Activated CD4-positive, alpha-beta T cell treated with anti-CD3 and anti-CD28 coated beads, Interleukin-2, amount 10 ng/mL, durations not matched to agents 7 days and 5 days (primary cell): ENCODE data around the gene GRK5. TPM values are rescaled to one million over a fixed set of nuclear protein-coding genes. Genes with fewer than 3 reads are reported as not detected.

ENCODE experiments used
- CTCF ChIA-PET: fragments of 350-600 bp; sonication (Branson Sonifier 250); formaldehyde crosslinking; loops from one replicate; lab custom pipeline; 2021; ENCODE audit warnings: antibody characterized with exemption; lab: Charles Lee
- POLR2A ChIA-PET: fragments of 350-600 bp; sonication (Branson Sonifier 250); formaldehyde crosslinking; loops from one replicate; lab custom pipeline; 2021; ENCODE audit warnings: antibody characterized with exemption; lab: Charles Lee
- DNase-seq: peaks from one replicate; pipeline ENCODE4 v3.0.0-alpha.2; 2020
- H3K27ac Mint-ChIP-seq: one replicate; pipeline ENCODE4 v1.8.0; 2021; ENCODE audit warnings: mild to moderate bottlenecking, moderate library complexity, mixed read lengths
- H3K27me3 Mint-ChIP-seq: one replicate; pipeline ENCODE4 v1.8.0; 2021; ENCODE audit warnings: mixed read lengths
- H3K36me3 Mint-ChIP-seq: one replicate; pipeline ENCODE4 v1.8.0; 2021; ENCODE audit warnings: low read depth, mixed read lengths
- H3K4me1 Mint-ChIP-seq: one replicate; pipeline ENCODE4 v1.8.0; 2021; ENCODE audit warnings: mixed read lengths
- H3K4me3 Mint-ChIP-seq: one replicate; pipeline ENCODE4 v1.8.0; 2021; ENCODE audit warnings: mild to moderate bottlenecking, moderate library complexity, mixed read lengths
- H3K9me3 Mint-ChIP-seq: one replicate; pipeline ENCODE4 v1.8.0; 2021; ENCODE audit warnings: mixed read lengths
- total RNA-seq, 2 experiments: library from RNA; stranded (reverse); gene quantifications; one replicate each; pipeline ENCODE4 v1.2.3, GENCODE V29; 2021

Gene GRK5
- total RNA-seq, 2 experiments from 2014 or later, result 26.0 to 27.5 TPM

GRCh38 chr10:119379466-119380071 is 172.2 kb downstream of the GRK5 start:
- Mint-ChIP-seq H3K27ac (no peak overlapping the region), H3K27me3 (no peaks in the 10 kb centered on the region)

GRCh38 chr10:119383174-119383856 is 175.9 kb downstream of the GRK5 start:
- H3K4me1 Mint-ChIP-seq, result peaks cover 18% of the 10 kb centered on the region
- no peak for DNase-seq
- H3K27ac Mint-ChIP-seq, result peak overlapping the region; percentile 36
- H3K9me3 Mint-ChIP-seq, result no peaks in the 10 kb centered on the region
- CTCF ChIA-PET, result no interaction called here
- H3K36me3 Mint-ChIP-seq, result peaks cover 47% of the 10 kb centered on the region
- no peaks in the 10 kb centered on the region for H3K27me3 Mint-ChIP-seq
- no peak overlapping the region for H3K4me3 Mint-ChIP-seq
- POLR2A ChIA-PET, result no interaction called here

More at GRCh38 chr10:119379466-119380071, 172.2 kb downstream of the GRK5 start:
- Mint-ChIP-seq H3K36me3 (peaks cover 30% of the 10 kb centered on the region), H3K9me3 (no peaks in the 10 kb centered on the region), H3K4me1 (peaks cover 18% of the 10 kb centered on the region), H3K4me3 (no peak overlapping the region)
- ChIA-PET CTCF (no interaction called here), POLR2A (no interaction called here)
- no peak for DNase-seq

DNA sequence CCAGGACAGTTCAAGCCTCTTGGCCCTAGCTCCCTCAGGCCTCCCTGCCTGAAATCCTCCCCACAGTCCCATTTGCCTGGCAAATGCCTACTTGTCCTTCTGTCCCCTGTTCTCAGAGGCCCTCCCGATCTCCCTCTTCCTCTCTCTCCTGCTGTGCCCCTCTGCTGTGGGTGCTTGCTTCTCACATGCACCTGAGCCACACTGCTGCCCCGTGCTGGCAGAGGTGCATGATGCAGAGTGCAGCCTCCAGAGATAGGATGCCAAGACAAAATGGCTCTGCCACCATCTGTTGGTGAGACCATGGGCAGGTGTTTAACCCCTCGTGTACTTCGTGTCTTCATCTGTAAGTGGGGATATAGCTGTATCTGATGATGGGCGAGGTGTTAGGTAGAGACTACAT is 176.8 kb downstream of the GRK5 start:
- ChIA-PET CTCF (no interaction called here), POLR2A (no interaction called here)
- H3K27ac Mint-ChIP-seq, result no peak overlapping the region
- H3K4me3 Mint-ChIP-seq, result no peak overlapping the region
- peaks cover 18% of the 10 kb centered on the region for H3K4me1 Mint-ChIP-seq
- H3K36me3 Mint-ChIP-seq, result peaks cover 51% of the 10 kb centered on the region
- H3K9me3 Mint-ChIP-seq, result no peaks in the 10 kb centered on the region
- H3K27me3 Mint-ChIP-seq, result no peaks in the 10 kb centered on the region
- DNase-seq, result no peak

DNA sequence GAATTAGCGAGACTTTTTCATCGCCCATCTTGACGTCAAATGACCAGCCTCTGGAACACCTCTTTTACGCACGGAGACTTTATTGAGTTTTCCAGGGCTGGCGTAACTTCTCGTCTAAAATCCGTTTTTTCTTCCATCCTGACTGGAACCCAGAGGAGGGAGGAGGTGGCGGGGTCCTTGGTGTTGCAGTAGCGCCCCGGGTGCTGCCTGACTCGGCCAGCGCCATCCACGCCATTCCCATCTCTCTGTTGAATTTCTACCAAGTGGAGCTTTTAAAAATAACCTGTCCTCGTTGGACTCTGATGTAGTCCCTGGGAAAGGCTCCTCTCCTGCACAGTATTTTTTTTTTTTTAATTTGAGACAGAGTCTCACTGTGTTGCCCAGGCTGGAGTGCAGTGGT is 179.3 kb downstream of the GRK5 start:
- H3K9me3 Mint-ChIP-seq, result no peaks in the 10 kb centered on the region
- H3K4me3 Mint-ChIP-seq, result no peak overlapping the region
- ChIA-PET CTCF (interaction anchor here (0.6 to 1.5 kb wide), 3 partner anchors 15 to 187 kb away, joined by 4 to 6 read pairs (median 4); no protein-coding TSS in a partner anchor), POLR2A (interaction anchor here (0.6 kb wide), 1 partner anchor 70 kb away, joined by 3 read pairs; no protein-coding TSS in a partner anchor)
- H3K27me3 Mint-ChIP-seq, result no peaks in the 10 kb centered on the region
- peaks cover 16% of the 10 kb centered on the region for H3K4me1 Mint-ChIP-seq
- no peak for DNase-seq
- peaks cover 43% of the 10 kb centered on the region for H3K36me3 Mint-ChIP-seq
- H3K27ac Mint-ChIP-seq, result no peak overlapping the region

DNA sequence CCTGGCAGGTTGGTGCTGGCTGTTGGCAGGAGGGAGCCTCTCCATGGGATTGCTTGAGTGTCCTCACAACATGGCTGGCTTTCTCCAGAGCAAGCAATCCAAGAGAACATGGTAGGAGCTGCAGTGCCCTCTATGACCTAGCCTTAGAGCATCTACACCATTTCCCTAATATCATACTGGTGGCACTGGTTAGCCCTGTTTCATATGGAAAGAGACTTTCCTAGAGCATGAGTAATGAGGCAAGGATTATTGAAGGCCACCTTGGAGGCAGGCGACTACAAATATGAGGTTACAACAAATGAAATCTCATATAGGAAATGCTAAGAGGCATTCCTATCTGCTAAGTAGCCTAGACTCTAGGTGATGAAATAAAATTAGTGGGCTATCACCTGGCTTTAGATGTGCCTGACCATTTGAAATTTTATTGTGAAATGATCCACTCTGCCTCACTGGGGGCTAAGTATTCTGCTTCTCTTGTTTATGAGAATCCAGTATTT is 181.5 kb downstream of the GRK5 start:
- Mint-ChIP-seq H3K9me3 (no peaks in the 10 kb centered on the region), H3K27me3 (no peaks in the 10 kb centered on the region), H3K36me3 (peaks cover 28% of the 10 kb centered on the region), H3K27ac (no peak overlapping the region), H3K4me3 (no peak overlapping the region), H3K4me1 (peaks cover 4% of the 10 kb centered on the region)
- POLR2A ChIA-PET, result no interaction called here
- CTCF ChIA-PET, result no interaction called here
- DNase-seq, result no peak

DNA sequence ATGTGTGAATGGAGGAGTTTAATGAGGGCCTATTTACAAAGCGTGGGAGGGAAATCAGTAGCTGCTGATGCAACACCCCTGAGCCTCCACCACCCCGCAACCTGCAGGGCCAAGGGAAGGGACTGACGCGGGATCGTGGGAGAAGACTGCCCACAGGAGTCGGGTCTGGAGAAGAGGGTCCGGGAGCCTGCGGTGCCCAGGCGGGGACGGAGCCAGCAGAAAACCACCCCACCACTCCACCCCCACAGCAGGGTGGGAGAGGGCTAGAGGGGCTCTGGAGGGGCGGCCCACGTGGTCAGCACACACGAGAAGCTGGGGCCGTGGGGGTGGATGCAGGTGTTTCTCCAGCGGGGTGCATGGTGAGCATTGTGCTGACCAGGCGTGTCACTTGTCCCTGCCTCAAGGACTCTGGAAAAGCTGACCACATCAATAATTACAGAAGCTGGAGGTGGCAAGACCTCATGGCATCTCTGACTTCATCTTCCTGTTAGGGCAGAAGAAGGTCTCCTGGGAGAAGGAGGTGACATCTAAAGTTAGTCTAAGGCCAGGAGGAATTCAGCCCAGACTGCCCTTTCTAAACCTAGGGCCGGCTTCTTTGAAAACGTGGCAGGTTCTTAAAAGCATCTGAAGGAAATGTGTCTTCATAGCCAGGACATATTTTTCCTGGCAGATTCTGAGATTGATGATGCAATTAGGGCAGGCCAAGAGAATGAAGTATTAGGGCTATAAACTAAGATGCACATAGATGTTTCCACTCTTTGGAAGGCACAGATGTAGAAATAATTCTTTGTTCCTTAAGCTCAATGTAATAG is 184.3 kb downstream of the GRK5 start:
- no peak for DNase-seq
- H3K36me3 Mint-ChIP-seq, result peaks cover 11% of the 10 kb centered on the region
- H3K4me3 Mint-ChIP-seq, result no peak overlapping the region
- ChIA-PET POLR2A (no interaction called here), CTCF (interaction anchor here (1.1 kb wide), 2 partner anchors 185 to 211 kb away, joined by 3 to 5 read pairs; no protein-coding TSS in a partner anchor)
- H3K4me1 Mint-ChIP-seq, result no peaks in the 10 kb centered on the region
- H3K27ac Mint-ChIP-seq, result no peak overlapping the region
- no peaks in the 10 kb centered on the region for H3K9me3 Mint-ChIP-seq
- H3K27me3 Mint-ChIP-seq, result no peaks in the 10 kb centered on the region

DNA sequence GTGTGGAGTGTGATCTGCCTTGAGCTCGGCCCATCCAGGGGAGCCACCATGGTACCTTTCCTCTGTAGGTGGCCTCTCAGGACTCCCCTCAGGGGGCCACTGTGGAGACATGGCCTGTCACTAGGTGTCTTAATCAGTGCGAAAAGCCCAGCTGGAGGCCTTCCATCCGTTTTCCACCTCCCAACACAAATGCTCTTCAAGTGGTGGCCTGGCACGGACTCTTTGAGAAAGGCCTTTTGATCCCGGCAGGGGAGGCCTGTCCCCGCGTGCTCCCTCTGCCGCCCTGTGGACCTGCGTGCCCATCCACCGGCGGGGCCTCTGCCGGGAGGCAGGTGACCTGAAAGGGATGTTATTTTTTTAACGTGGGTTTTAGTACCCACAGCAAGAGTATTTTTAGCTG is 185.6 kb downstream of the GRK5 start:
- Mint-ChIP-seq H3K27ac (no peak overlapping the region), H3K9me3 (no peaks in the 10 kb centered on the region), H3K4me3 (no peak overlapping the region), H3K4me1 (no peaks in the 10 kb centered on the region), H3K36me3 (peaks cover 8% of the 10 kb centered on the region), H3K27me3 (no peaks in the 10 kb centered on the region)
- no peak for DNase-seq
- ChIA-PET CTCF (interaction anchor here (0.6 kb wide), 1 partner anchor 961 kb away, joined by 3 read pairs; no protein-coding TSS in a partner anchor), POLR2A (no interaction called here)

GRCh38 chr10:119393421-119393820 is 186.1 kb downstream of the GRK5 start:
- no peaks in the 10 kb centered on the region for H3K4me1 Mint-ChIP-seq
- ChIA-PET CTCF (no interaction called here), POLR2A (no interaction called here)
- no peaks in the 10 kb centered on the region for H3K27me3 Mint-ChIP-seq
- H3K4me3 Mint-ChIP-seq, result no peak overlapping the region
- no peaks in the 10 kb centered on the region for H3K9me3 Mint-ChIP-seq
- H3K36me3 Mint-ChIP-seq, result peaks cover 8% of the 10 kb centered on the region
- no peak for DNase-seq
- peak overlapping the region; percentile 71 for H3K27ac Mint-ChIP-seq

DNA sequence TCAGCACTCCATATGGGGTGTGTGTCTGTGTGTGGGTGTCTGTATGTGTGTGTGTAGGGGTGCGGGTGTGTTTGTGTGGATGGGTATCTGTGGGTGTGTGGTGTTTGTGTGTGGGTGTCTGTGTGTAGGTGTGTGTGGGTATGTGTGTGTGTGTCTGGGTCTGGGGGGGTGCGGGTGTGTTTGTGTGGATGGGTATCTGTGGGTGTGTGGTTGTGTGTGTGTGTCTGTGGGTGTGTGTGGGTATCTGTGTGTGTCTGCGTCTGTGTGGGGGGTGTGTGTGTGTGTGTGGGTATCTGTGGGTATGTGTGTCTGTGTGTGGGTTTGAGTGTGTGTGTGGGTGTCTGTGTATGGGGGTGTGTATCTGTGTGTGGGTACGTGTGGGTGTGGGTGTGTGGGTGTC is 186.5 kb downstream of the GRK5 start:
- DNase-seq, result no peak
- ChIA-PET CTCF (no interaction called here), POLR2A (no interaction called here)
- Mint-ChIP-seq H3K27ac (peak overlapping the region; percentile 71), H3K9me3 (no peaks in the 10 kb centered on the region), H3K4me3 (no peak overlapping the region), H3K36me3 (peaks cover 4% of the 10 kb centered on the region), H3K27me3 (no peaks in the 10 kb centered on the region), H3K4me1 (no peaks in the 10 kb centered on the region)

GRCh38 chr10:119394657-119395279 is 187.4 kb downstream of the GRK5 start:
- H3K9me3 Mint-ChIP-seq, result no peaks in the 10 kb centered on the region
- no peak overlapping the region for H3K27ac Mint-ChIP-seq
- peaks cover 8% of the 10 kb centered on the region for H3K36me3 Mint-ChIP-seq
- ChIA-PET CTCF (interaction anchor here (1.1 kb wide), 2 partner anchors 185 to 292 kb away, joined by 3 to 4 read pairs; no protein-coding TSS in a partner anchor), POLR2A (no interaction called here)
- no peak for DNase-seq
- no peaks in the 10 kb centered on the region for H3K27me3 Mint-ChIP-seq
- H3K4me3 Mint-ChIP-seq, result no peak overlapping the region
- no peaks in the 10 kb centered on the region for H3K4me1 Mint-ChIP-seq

DNA sequence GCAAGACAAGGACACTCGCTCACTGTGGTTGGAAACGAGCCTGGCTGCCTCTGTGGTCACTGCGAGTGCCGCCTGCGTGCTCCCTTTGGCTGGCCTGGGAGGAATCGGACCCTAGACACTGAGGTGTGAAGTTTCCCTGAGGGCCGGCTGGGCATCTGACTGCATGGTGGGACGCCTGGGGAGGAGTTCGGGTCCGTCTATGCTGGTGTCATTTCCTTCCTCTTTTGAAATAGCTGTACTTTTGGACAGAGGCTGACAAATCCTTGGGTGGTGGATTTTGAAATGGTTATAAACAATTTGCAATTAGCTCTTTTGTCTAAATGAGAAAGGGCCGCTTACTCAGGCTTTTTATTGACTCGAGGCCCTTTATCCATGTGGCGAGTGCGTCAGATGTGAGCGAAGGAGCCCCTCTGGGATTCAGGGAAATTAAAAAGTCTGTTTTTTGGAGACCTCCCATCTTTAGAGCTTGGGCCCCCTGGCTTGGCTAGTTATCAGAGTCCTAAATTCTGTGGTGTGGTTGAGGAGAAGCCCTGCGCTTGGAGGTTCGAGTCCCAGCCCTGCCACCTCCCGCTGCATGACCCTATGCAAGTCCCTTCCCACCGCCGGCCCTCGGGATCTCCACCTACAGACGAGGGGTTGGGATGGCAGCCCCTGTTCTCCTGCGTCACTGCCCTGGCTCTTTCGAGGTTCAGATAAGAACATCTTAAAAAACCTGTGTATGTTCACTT is 188.1 kb downstream of the GRK5 start:
- DNase-seq, result no peak
- Mint-ChIP-seq H3K36me3 (peaks cover 5% of the 10 kb centered on the region), H3K9me3 (no peaks in the 10 kb centered on the region), H3K4me3 (no peak overlapping the region), H3K27me3 (no peaks in the 10 kb centered on the region), H3K27ac (no peak overlapping the region), H3K4me1 (no peaks in the 10 kb centered on the region)
- ChIA-PET POLR2A (interaction anchor here (0.6 kb wide), 1 partner anchor 145 kb away, joined by 3 read pairs; no protein-coding TSS in a partner anchor), CTCF (interaction anchor here (0.6 to 1.1 kb wide), 3 partner anchors 186 to 292 kb away, joined by 3 to 4 read pairs (median 4); no protein-coding TSS in a partner anchor)
